Measurements from ENCODE around the gene PHLDA2. TPM values are rescaled to one million over a fixed set of nuclear protein-coding genes. Genes with fewer than 3 reads are reported as not detected.

PHLDA2 gene
- total RNA-seq, 6 experiments from 2014 or later: 102 to 149 (median 125) TPM

DNA sequence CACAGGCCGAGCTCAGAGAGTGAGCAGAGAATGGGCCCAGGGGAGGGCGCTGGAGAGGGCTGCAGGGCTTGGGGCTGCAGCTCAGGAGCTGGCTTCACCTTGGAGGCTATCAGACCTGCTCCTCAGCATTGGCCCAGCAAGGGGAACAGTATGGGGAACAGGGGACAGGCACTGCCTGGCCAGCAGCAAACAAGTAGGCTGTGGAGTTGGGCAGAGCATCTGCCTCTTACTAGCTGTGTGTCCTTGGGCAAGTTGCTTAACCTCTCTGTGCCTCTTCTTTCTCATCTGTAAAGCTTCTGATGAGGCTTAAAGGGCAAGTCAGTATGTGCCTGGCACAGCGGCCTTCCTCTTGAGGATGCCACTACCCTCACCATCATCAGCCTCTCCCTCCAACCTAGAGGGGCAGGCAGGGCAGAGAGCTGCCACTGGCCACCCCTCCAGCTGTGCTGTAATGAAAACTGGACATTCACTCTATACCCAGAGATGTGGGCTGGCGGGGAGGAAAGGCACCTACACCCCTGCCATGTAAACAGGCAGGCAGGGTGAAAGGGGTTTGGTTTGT is 36.2 kb downstream of the PHLDA2 start:
- no peak for DNase-seq
- H3K4me3 Mint-ChIP-seq: peak overlapping the region; percentile 90
- TF ChIP-seq, protein P1, sequence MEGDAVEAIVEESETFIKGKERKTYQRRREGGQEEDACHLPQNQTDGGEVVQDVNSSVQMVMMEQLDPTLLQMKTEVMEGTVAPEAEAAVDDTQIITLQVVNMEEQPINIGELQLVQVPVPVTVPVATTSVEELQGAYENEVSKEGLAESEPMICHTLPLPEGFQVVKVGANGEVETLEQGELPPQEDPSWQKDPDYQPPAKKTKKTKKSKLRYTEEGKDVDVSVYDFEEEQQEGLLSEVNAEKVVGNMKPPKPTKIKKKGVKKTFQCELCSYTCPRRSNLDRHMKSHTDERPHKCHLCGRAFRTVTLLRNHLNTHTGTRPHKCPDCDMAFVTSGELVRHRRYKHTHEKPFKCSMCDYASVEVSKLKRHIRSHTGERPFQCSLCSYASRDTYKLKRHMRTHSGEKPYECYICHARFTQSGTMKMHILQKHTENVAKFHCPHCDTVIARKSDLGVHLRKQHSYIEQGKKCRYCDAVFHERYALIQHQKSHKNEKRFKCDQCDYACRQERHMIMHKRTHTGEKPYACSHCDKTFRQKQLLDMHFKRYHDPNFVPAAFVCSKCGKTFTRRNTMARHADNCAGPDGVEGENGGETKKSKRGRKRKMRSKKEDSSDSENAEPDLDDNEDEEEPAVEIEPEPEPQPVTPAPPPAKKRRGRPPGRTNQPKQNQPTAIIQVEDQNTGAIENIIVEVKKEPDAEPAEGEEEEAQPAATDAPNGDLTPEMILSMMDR (IDR thresholded peaks at IDR 0.05): no peak
- no peaks in the 10 kb centered on the region; the same call in 1 of the 2 replicates for H3K27me3 Mint-ChIP-seq (ENCODE audit: insufficient read depth)
- no peaks in the 10 kb centered on the region for H3K36me3 Mint-ChIP-seq (ENCODE audit: low read depth)
- H3K4me1 Mint-ChIP-seq (ENCODE audit: low read depth): peaks cover 12% of the 10 kb centered on the region
- no peaks in the 10 kb centered on the region for H3K9me3 Mint-ChIP-seq
- peak overlapping the region; percentile 80 for H3K27ac Mint-ChIP-seq

DNA sequence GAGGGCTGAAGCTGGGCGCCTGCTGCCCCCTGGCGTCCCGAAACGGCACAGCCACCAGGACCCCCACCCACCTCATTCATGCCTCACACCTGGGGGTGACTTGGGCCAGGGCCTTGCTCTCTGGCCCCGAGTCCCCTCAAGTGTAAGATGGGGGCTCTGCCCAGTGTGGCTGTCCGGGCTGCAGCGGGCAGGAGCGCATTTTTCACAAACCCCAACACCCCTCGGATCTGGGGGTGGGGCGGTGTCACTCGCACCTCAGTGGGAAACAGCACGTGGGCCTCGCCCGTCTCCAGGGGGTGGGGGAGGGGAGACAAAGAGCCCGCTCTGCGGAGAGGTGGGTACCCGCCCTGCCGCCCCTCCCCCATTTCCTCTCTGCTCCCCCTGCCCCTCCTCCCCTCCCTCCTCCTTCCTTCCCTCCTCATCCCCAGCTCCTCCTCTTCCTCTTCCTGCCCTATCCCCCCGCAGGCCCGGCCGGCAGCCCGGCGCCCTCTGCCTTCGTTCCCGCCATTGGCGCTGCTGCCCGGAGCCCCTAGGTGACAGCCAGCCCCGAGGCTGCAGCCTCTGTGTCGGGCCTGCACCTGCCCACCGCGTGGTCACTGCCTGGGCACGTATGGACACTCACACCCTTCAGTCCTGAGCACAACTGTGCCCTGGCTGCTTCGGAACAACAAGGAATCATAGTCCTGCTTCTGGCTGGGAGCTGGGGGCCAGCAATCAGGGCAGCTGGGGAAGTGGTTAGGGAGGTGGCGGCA is 36.8 kb downstream of the PHLDA2 start:
- no peaks in the 10 kb centered on the region for H3K36me3 Mint-ChIP-seq (ENCODE audit: low read depth)
- H3K4me1 Mint-ChIP-seq (ENCODE audit: low read depth): peaks cover 7% of the 10 kb centered on the region
- H3K27me3 Mint-ChIP-seq (ENCODE audit: insufficient read depth): no peaks in the 10 kb centered on the region; the same call in 1 of the 2 replicates
- H3K4me3 Mint-ChIP-seq: peak overlapping the region; percentile 90
- peak; percentile 26 for DNase-seq
- TF ChIP-seq, protein P1 (IDR thresholded peaks at IDR 0.05): peak; percentile 96
- H3K27ac Mint-ChIP-seq: peak overlapping the region; percentile 80
- no peaks in the 10 kb centered on the region for H3K9me3 Mint-ChIP-seq

- Mint-ChIP-seq H3K36me3 (ENCODE audit: low read depth) (no peaks in the 10 kb centered on the region), H3K9me3 (no peaks in the 10 kb centered on the region), H3K4me3 (peak overlapping the region; percentile 90), H3K4me1 (ENCODE audit: low read depth) (peaks cover 7% of the 10 kb centered on the region), H3K27me3 (ENCODE audit: insufficient read depth) (no peaks in the 10 kb centered on the region; the same call in 1 of the 2 replicates), H3K27ac (peak overlapping the region; percentile 80)
- DNase-seq: no peak
- TF ChIP-seq, protein P1 (IDR thresholded peaks at IDR 0.05): no peak
Measured at GRCh38 chr11:2891326-2892214, 37.6 kb downstream of the PHLDA2 start.

DNA sequence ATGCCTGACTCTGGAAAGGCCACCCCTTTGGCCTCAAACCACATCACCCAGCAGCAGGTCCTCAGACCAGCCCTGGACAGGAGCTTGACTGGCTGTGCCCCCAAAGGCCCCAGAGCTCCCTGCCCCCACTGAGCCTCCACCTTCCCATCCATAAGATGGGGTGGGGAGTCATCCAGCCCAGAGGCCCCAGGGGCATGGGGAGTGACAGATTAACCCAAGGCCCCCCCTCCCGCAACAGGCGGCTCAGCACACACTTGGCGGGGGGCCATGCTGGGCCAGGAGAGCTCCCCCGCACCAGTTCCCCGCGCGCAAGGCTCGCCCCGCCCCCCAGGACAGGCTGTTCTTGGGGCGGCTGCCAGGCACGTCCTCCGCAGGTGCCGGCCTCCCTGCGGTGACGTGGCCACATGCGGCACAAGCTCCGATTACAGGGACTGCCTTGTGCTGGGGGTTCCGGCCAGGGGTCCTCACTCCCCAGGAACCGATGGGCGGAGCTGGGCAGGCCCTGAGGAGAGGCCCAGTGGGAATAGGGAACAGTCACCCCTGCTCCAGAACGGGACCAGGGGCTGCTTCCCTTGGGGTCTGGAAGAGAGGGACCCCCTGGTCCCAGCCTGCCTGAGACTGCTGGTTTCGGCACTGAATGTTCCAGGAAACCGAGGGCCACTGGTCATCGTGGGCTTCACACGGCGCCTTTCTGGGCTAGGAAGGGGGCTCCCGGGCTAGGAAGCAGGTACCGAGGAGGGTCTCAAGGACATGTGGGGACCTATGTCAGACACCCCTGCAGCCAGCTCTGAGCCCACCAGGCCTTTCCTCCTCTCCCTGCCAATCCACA is 38.5 kb downstream of the PHLDA2 start:
- Mint-ChIP-seq H3K9me3 (no peaks in the 10 kb centered on the region), H3K4me1 (ENCODE audit: low read depth) (peaks cover 7% of the 10 kb centered on the region), H3K27me3 (ENCODE audit: insufficient read depth) (no peaks in the 10 kb centered on the region; the same call in 1 of the 2 replicates), H3K27ac (no peak overlapping the region), H3K36me3 (ENCODE audit: low read depth) (no peaks in the 10 kb centered on the region), H3K4me3 (no peak overlapping the region)
- TF ChIP-seq, protein P1 (IDR thresholded peaks at IDR 0.05): no peak
- no peak for DNase-seq

Data from HFFc6 (cell line).